Neural cell (in vitro differentiated cells): ENCODE measurements around the gene HDAC9. TPM values are rescaled to one million over a fixed set of nuclear protein-coding genes. Genes with fewer than 3 reads are reported as not detected.

ENCODE experiments used
- H2AFZ ChIP-seq: fragments of 200-600, 300-800 bp; sonication (generic), shearing (Covaris generic); 2 replicates; pipeline ENCODE4 v1.6.0; 2014; ENCODE audit warnings: low read depth, mild to moderate bottlenecking, antibody characterized with exemption, low read length, moderate library complexity
- H3F3A ChIP-seq: fragments of 200-600 bp; shearing (Covaris generic); 2 replicates; pipeline ENCODE4 v1.6.1; 2016; ENCODE audit warnings: mild to moderate bottlenecking, moderate library complexity, mixed read lengths, antibody characterized with exemption, low read length; ENCODE audit not compliant: insufficient read depth, poor library complexity, severe bottlenecking
- H3K27ac ChIP-seq: fragments of 200-600, 300-800 bp; sonication (generic), shearing (Covaris generic); 2 replicates; pipeline ENCODE4 v1.5.1; 2014; ENCODE audit warnings: mild to moderate bottlenecking, low read length, moderate library complexity
- H3K27me3 ChIP-seq: fragments of 300-800, 200-600 bp; sonication (generic), shearing (Covaris generic); 2 replicates; pipeline ENCODE4 v1.6.0; 2014; ENCODE audit warnings: mild to moderate bottlenecking, low read depth, low read length, moderate library complexity; ENCODE audit not compliant: insufficient read depth
- H3K36me3 ChIP-seq: fragments of 300-800, 200-600 bp; sonication (generic), shearing (Covaris generic); 2 replicates; pipeline ENCODE4 v1.5.1; 2014; ENCODE audit warnings: mild to moderate bottlenecking, antibody characterized with exemption, low read length, moderate library complexity; ENCODE audit not compliant: insufficient read depth
- H3K4me2 ChIP-seq: fragments of 300-800, 200-600 bp; sonication (generic), shearing (Covaris generic); 2 replicates; pipeline ENCODE4 v1.6.0; 2014; ENCODE audit warnings: mild to moderate bottlenecking, low read length
- H3K4me3 ChIP-seq: fragments of 300-800, 200-600 bp; sonication (generic), shearing (Covaris generic); 2 replicates; pipeline ENCODE4 v1.5.1; 2014; ENCODE audit warnings: mild to moderate bottlenecking, low read length, moderate library complexity
- H3K79me2 ChIP-seq: fragments of 200-600 bp; shearing (Covaris generic); replicated peaks from 2 replicates; pipeline ENCODE4 v1.6.0; 2014; ENCODE audit warnings: mild to moderate bottlenecking, low read length, moderate library complexity; ENCODE audit not compliant: insufficient read depth
- H3K9ac ChIP-seq: fragments of 300-800, 200-600 bp; sonication (generic), shearing (Covaris generic); 2 replicates; pipeline ENCODE4 v1.6.1; 2016; ENCODE audit warnings: mild to moderate bottlenecking, low read length, mixed read lengths
- H3K9me2 ChIP-seq: fragments of 200-600 bp; shearing (Covaris generic); 2 replicates; pipeline ENCODE4 v1.6.1; 2016; ENCODE audit warnings: mild to moderate bottlenecking, low read length, mixed read lengths; ENCODE audit not compliant: insufficient read depth
- H3K9me3 ChIP-seq: fragments of 200-600, 300-800 bp; sonication (generic), shearing (Covaris generic); 2 replicates; pipeline ENCODE4 v1.6.1; 2016; ENCODE audit warnings: mild to moderate bottlenecking, mixed run types, low read length, moderate library complexity, mixed read lengths
- H4K20me1 ChIP-seq: fragments of 200-600 bp; shearing (Covaris generic); 2 replicates; pipeline ENCODE4 v1.6.1; 2016; ENCODE audit warnings: mild to moderate bottlenecking, mixed run types; ENCODE audit not compliant: insufficient read depth
- EP300 ChIP-seq: fragments of 450-650 bp; conservative IDR thresholded peaks from 2 replicates; pipeline ENCODE4 v1.6.1; 2014; ENCODE audit warnings: antibody characterized with exemption, mild to moderate bottlenecking, moderate library complexity; ENCODE audit not compliant: poor library complexity, severe bottlenecking
- EZH2 ChIP-seq: fragments of 200-600, 300-800 bp; shearing (Covaris generic), sonication (generic); IDR thresholded peaks from 2 replicates; pipeline ENCODE4 v1.6.1; 2014; ENCODE audit warnings: antibody characterized with exemption, low read length, borderline replicate concordance, mild to moderate bottlenecking; ENCODE audit not compliant: insufficient read depth, poor library complexity, severe bottlenecking
- MXI1 ChIP-seq: fragments of 450-650 bp; conservative IDR thresholded peaks from 2 replicates; pipeline ENCODE4 v1.6.1; 2014; ENCODE audit warnings: antibody characterized with exemption, mild to moderate bottlenecking; ENCODE audit not compliant: poor library complexity, severe bottlenecking
- POLR2AphosphoS5 ChIP-seq: IDR thresholded peaks from 2 replicates; pipeline ENCODE4 v1.6.1; 2012
- RAD21 ChIP-seq: fragments of 450-650 bp; conservative IDR thresholded peaks from 2 replicates; pipeline ENCODE4 v1.6.1; 2014; ENCODE audit warnings: antibody characterized with exemption, mild to moderate bottlenecking, moderate library complexity
- SMC3 ChIP-seq: fragments of 450-650 bp; conservative IDR thresholded peaks from 2 replicates; pipeline ENCODE4 v1.6.1; 2014; ENCODE audit warnings: antibody characterized with exemption, mild to moderate bottlenecking, moderate library complexity; ENCODE audit not compliant: poor library complexity
- TAF1 ChIP-seq: IDR thresholded peaks from 2 replicates; pipeline ENCODE4 v1.6.1; 2012; ENCODE audit warnings: low read depth
- polyA plus RNA-seq: library from polyadenylated mRNA; depleted of rRNA; stranded (reverse); fragments of >200 nt; gene quantifications from 2 replicates; pipeline ENCODE4 v1.2.3, GENCODE V29; 2014
- TF ChIP-seq, protein P1 (sequence below): fragments of 450-650 bp; IDR thresholded peaks from 2 replicates; pipeline ENCODE4 v1.5.1; 2014; ENCODE audit warnings: antibody characterized with exemption, mild to moderate bottlenecking, moderate library complexity; ENCODE audit not compliant: poor library complexity, severe bottlenecking
- TF ChIP-seq, protein P2 (sequence below): IDR thresholded peaks from 2 replicates; pipeline ENCODE4 v1.6.1; 2012; ENCODE audit warnings: borderline replicate concordance

The HDAC9 gene
- polyA plus RNA-seq, 1 donor from 2014 or later: 15.9 TPM

DNA sequence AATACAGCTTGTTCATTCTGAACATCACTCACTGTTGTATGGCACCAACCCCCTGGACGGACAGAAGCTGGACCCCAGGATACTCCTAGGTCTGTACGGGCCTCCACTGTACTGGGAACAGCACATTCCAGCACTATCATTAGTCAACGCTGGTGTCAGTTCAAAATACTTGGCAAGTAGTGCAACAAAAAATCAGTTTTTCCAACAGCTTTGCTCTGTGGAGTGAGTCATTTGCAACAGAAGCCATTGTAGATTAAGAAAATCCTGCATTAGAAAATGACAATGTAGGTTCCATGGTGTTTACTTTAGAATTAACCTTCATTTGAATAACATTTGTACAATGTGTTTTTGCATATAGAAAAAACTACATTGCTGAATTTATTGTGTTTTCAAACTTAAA, 266.6 kb downstream of the HDAC9 start:
- Histone ChIP-seq H3F3A (no peaks in the 10 kb centered on the region), H3K4me2 (no peak overlapping the region), H3K27ac (no peak overlapping the region), H3K79me2 (no peaks in the 10 kb centered on the region), H3K27me3 (no peaks in the 10 kb centered on the region), H4K20me1 (no peaks in the 10 kb centered on the region), H3K9me2 (no peaks in the 10 kb centered on the region), H3K36me3 (no peaks in the 10 kb centered on the region), H3K9me3 (no peaks in the 10 kb centered on the region), H3K9ac (no peak overlapping the region), H2AFZ (no peak overlapping the region), H3K4me3 (no peak overlapping the region)
- no peak for TF ChIP-seq RAD21
- no peak for TF ChIP-seq EP300
- TF ChIP-seq, protein P1, sequence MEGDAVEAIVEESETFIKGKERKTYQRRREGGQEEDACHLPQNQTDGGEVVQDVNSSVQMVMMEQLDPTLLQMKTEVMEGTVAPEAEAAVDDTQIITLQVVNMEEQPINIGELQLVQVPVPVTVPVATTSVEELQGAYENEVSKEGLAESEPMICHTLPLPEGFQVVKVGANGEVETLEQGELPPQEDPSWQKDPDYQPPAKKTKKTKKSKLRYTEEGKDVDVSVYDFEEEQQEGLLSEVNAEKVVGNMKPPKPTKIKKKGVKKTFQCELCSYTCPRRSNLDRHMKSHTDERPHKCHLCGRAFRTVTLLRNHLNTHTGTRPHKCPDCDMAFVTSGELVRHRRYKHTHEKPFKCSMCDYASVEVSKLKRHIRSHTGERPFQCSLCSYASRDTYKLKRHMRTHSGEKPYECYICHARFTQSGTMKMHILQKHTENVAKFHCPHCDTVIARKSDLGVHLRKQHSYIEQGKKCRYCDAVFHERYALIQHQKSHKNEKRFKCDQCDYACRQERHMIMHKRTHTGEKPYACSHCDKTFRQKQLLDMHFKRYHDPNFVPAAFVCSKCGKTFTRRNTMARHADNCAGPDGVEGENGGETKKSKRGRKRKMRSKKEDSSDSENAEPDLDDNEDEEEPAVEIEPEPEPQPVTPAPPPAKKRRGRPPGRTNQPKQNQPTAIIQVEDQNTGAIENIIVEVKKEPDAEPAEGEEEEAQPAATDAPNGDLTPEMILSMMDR: no peak
- TF ChIP-seq POLR2AphosphoS5: no peak
- no peak for TF ChIP-seq TAF1
- TF ChIP-seq, protein P2, sequence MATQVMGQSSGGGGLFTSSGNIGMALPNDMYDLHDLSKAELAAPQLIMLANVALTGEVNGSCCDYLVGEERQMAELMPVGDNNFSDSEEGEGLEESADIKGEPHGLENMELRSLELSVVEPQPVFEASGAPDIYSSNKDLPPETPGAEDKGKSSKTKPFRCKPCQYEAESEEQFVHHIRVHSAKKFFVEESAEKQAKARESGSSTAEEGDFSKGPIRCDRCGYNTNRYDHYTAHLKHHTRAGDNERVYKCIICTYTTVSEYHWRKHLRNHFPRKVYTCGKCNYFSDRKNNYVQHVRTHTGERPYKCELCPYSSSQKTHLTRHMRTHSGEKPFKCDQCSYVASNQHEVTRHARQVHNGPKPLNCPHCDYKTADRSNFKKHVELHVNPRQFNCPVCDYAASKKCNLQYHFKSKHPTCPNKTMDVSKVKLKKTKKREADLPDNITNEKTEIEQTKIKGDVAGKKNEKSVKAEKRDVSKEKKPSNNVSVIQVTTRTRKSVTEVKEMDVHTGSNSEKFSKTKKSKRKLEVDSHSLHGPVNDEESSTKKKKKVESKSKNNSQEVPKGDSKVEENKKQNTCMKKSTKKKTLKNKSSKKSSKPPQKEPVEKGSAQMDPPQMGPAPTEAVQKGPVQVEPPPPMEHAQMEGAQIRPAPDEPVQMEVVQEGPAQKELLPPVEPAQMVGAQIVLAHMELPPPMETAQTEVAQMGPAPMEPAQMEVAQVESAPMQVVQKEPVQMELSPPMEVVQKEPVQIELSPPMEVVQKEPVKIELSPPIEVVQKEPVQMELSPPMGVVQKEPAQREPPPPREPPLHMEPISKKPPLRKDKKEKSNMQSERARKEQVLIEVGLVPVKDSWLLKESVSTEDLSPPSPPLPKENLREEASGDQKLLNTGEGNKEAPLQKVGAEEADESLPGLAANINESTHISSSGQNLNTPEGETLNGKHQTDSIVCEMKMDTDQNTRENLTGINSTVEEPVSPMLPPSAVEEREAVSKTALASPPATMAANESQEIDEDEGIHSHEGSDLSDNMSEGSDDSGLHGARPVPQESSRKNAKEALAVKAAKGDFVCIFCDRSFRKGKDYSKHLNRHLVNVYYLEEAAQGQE: no peak
- TF ChIP-seq MXI1: no peak
- TF ChIP-seq SMC3: no peak
- no peak for TF ChIP-seq EZH2

DNA sequence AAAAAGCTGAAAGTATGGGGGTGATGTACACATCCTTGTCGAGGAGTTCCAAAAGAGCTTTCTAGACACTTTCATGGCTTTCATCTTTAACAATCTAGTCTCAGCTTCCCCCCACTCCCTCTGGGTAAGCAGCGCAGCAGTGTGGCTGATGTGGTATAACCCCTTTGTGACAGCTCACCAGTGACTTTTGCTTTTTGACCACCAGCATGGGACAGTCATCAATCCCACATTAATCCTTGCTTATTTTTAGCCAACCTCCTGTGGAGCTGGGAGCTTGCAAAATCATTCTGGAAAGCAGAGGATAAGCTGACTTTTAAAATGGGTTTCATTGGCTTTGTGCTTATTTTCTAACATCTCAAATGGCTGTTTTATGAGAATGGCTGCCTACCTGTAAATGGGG, 272.7 kb downstream of the HDAC9 start:
- H3K9me3 ChIP-seq: no peaks in the 10 kb centered on the region
- no peak overlapping the region for H3K27ac ChIP-seq
- H3K9me2 ChIP-seq: no peaks in the 10 kb centered on the region
- TF ChIP-seq RAD21: no peak
- TF ChIP-seq EZH2: no peak
- TF ChIP-seq EP300: no peak
- TF ChIP-seq TAF1: no peak
- TF ChIP-seq POLR2AphosphoS5: no peak
- TF ChIP-seq, protein P1: no peak
- no peak for TF ChIP-seq MXI1
- TF ChIP-seq, protein P2: no peak
- TF ChIP-seq SMC3: no peak
- H3K4me2 ChIP-seq: no peak overlapping the region
- no peaks in the 10 kb centered on the region for H3F3A ChIP-seq
- no peaks in the 10 kb centered on the region for H3K79me2 ChIP-seq
- H3K9ac ChIP-seq: no peak overlapping the region
- no peaks in the 10 kb centered on the region for H4K20me1 ChIP-seq
- H2AFZ ChIP-seq: no peak overlapping the region
- H3K4me3 ChIP-seq: no peak overlapping the region
- H3K27me3 ChIP-seq: no peaks in the 10 kb centered on the region
- no peaks in the 10 kb centered on the region for H3K36me3 ChIP-seq
